DND-41 (cell line): ENCODE data around the gene PCDH9.

Source experiments
- ATAC-seq: fragments of 200-7000 bp; cut with Tn5 transposase; 3 replicates; pipeline ENCODE4 v1.9.1; 2021; ENCODE audit warnings: low read depth; ENCODE audit not compliant: insufficient read depth
- DNase-seq: peaks from one replicate; pipeline ENCODE4 v3.0.0-alpha.2; 2020
- H2AFZ ChIP-seq: 2 replicates; pipeline ENCODE4 v1.6.0; 2012; ENCODE audit warnings: low read depth, low read length
- H3K27ac ChIP-seq: 2 replicates; pipeline ENCODE4 v1.5.1; 2012; ENCODE audit warnings: low read length, inconsistent platforms
- H3K27me3 ChIP-seq: fragments of 200-600 bp; sonication (generic); 2 replicates; pipeline ENCODE4 v1.6.0; 2012; ENCODE audit warnings: low read length, mild to moderate bottlenecking, inconsistent platforms; ENCODE audit not compliant: insufficient read depth, poor library complexity
- H3K36me3 ChIP-seq: 2 replicates; pipeline ENCODE4 v1.5.1; 2012; ENCODE audit warnings: low read length, inconsistent platforms; ENCODE audit not compliant: insufficient read depth
- H3K4me1 ChIP-seq: 2 replicates; pipeline ENCODE4 v1.5.1; 2012; ENCODE audit warnings: mild to moderate bottlenecking, low read length; ENCODE audit not compliant: insufficient read depth
- H3K4me2 ChIP-seq: 2 replicates; pipeline ENCODE4 v1.6.0; 2012; ENCODE audit warnings: mild to moderate bottlenecking, moderate library complexity, low read length, inconsistent platforms; ENCODE audit not compliant: insufficient read depth
- H3K4me3 ChIP-seq, 2 experiments: fragments of 200-600 bp in 1 of 2; shearing (Covaris generic) in 1 of 2; 2 replicates each; pipeline ENCODE4 v1.5.1; 2012 to 2016; ENCODE audit warnings: inconsistent platforms in 2 of 2, low read length in 2 of 2, mild to moderate bottlenecking in 2 of 2, low read depth in 1 of 2, moderate library complexity in 1 of 2
- H3K79me2 ChIP-seq: 2 replicates; pipeline ENCODE4 v1.6.0; 2012; ENCODE audit warnings: low read length, inconsistent platforms; ENCODE audit not compliant: insufficient read depth
- H3K9ac ChIP-seq: 2 replicates; pipeline ENCODE4 v1.6.0; 2012; ENCODE audit warnings: low read depth, mild to moderate bottlenecking, inconsistent platforms, low read length, moderate library complexity
- H3K9me3 ChIP-seq: 2 replicates; pipeline ENCODE4 v1.5.1; 2012; ENCODE audit warnings: low read length, moderate library complexity, mild to moderate bottlenecking, inconsistent platforms; ENCODE audit not compliant: insufficient read depth, severe bottlenecking
- H4K20me1 ChIP-seq: 2 replicates; pipeline ENCODE4 v1.6.0; 2012; ENCODE audit warnings: low read length; ENCODE audit not compliant: insufficient read depth
- EZH2 ChIP-seq: IDR thresholded peaks from 3 replicates; pipeline ENCODE4 v1.6.1; 2012; ENCODE audit warnings: borderline replicate concordance, low read depth, mild to moderate bottlenecking, moderate library complexity, low read length, inconsistent platforms; ENCODE audit not compliant: severe bottlenecking
- TF ChIP-seq, protein P1 (sequence below): IDR thresholded peaks from 2 replicates; pipeline ENCODE4 v1.5.1; 2012; ENCODE audit warnings: borderline replicate concordance, low read length, moderate library complexity, mild to moderate bottlenecking; ENCODE audit not compliant: poor library complexity, severe bottlenecking; ENCODE audit errors: extremely low read depth

Gene PCDH9

DNA sequence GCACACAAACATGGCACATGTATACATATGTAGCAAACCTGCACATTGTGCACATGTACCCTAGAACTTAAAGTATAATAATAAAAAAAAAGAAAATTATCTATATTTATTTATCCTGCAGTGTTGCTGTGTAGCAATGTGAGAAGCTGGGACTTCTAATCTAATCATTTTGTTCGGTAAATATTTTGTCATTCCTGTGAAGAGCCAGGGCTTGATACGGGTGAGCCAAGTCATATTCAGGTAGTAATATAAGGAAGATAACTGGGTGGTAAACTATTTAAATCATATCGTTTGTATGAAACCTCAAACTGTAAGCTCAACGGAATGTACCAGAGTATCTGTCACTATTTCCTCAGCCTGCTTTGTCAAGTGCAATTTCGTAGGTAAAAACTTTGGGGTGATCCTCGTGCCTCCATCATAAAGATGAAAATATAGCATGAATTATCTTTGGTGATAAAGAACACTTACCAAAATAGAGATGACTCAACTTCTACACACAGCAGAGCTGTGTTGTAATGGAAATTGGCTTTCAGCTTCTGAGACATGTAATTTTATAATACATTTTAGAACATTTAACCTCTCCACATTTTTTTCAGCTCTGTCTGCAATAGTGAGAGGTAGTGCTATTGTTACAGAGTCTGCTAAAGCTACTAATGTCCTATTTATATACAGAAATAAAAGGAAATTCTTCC lies 92.9 kb downstream of the PCDH9 start:
- Histone ChIP-seq H3K4me3 (no peak overlapping the region), H3K36me3 (no peaks in the 10 kb centered on the region), H3K9ac (no peak overlapping the region), H3K27me3 (no peaks in the 10 kb centered on the region), H3K27ac (no peak overlapping the region), H4K20me1 (no peaks in the 10 kb centered on the region), H3K9me3 (no peaks in the 10 kb centered on the region), H2AFZ (no peak overlapping the region), H3K4me1 (peaks cover 18% of the 10 kb centered on the region), H3K79me2 (no peaks in the 10 kb centered on the region), H3K4me2 (no peak overlapping the region)
- DNase-seq (no peak), ATAC-seq (no peak)
- TF ChIP-seq, protein P1, sequence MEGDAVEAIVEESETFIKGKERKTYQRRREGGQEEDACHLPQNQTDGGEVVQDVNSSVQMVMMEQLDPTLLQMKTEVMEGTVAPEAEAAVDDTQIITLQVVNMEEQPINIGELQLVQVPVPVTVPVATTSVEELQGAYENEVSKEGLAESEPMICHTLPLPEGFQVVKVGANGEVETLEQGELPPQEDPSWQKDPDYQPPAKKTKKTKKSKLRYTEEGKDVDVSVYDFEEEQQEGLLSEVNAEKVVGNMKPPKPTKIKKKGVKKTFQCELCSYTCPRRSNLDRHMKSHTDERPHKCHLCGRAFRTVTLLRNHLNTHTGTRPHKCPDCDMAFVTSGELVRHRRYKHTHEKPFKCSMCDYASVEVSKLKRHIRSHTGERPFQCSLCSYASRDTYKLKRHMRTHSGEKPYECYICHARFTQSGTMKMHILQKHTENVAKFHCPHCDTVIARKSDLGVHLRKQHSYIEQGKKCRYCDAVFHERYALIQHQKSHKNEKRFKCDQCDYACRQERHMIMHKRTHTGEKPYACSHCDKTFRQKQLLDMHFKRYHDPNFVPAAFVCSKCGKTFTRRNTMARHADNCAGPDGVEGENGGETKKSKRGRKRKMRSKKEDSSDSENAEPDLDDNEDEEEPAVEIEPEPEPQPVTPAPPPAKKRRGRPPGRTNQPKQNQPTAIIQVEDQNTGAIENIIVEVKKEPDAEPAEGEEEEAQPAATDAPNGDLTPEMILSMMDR, result no peak
- TF ChIP-seq EZH2, result no peak

DNA sequence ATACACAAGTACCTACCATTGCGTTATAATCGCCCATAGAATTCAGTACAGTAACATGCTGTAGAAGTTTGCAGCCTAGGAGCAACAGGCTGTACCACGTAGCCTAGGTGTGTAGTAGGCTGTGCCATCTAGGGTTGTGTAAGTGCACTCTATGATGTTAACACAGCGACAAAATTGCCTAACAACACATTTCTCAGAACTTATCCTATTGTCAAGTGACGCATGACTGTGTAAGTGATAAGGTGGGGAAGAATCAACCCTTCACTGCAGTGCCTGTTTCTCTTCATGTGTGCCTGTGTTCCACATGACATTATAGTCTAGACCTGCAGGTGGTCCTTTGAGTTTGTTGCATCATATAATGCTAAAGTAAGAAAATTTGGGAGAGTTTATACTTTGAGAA lies 94.0 kb downstream of the PCDH9 start:
- TF ChIP-seq EZH2, result no peak
- TF ChIP-seq, protein P1, result no peak
- Histone ChIP-seq H3K36me3 (no peaks in the 10 kb centered on the region), H3K27me3 (no peaks in the 10 kb centered on the region), H3K9ac (no peak overlapping the region), H2AFZ (no peak overlapping the region), H3K4me3 (no peak overlapping the region), H3K4me2 (no peak overlapping the region), H3K9me3 (no peaks in the 10 kb centered on the region), H3K4me1 (peaks cover 18% of the 10 kb centered on the region), H3K27ac (no peak overlapping the region), H4K20me1 (no peaks in the 10 kb centered on the region), H3K79me2 (no peaks in the 10 kb centered on the region)
- no peak for DNase-seq
- no peak for ATAC-seq

DNA sequence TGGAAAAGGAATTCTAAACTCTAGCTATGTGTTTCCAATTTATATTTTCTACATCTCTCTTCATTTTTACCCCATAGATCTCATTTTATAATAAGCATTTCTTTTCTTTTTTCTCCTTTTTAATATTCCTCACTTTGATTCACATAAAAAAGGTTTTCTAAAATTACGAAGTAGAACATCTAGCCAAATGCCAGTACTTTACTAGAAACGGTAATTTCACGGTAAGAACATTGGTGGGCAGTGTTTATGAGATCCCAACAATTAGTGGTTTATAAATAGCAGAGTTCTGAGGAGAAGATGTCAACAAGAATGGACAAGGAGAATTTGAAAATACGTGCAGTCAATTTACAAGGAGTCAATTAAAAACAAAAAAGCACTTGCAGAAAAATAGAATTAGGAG lies 94.8 kb downstream of the PCDH9 start:
- TF ChIP-seq, protein P1, result no peak
- TF ChIP-seq EZH2, result no peak
- Histone ChIP-seq H2AFZ (0 out of 2 replicates have a peak overlapping the region, but pooled peaks have one; percentile 26), H3K9ac (no peak overlapping the region), H3K79me2 (no peaks in the 10 kb centered on the region), H3K27ac (no peak overlapping the region), H3K4me3 (no peak overlapping the region), H3K36me3 (no peaks in the 10 kb centered on the region), H3K4me1 (peaks cover 18% of the 10 kb centered on the region), H3K9me3 (no peaks in the 10 kb centered on the region), H4K20me1 (no peaks in the 10 kb centered on the region), H3K27me3 (no peaks in the 10 kb centered on the region), H3K4me2 (no peak overlapping the region)
- DNase-seq, result no peak
- no peak for ATAC-seq
